Measurements from ENCODE around the gene GAS2L3.

The GAS2L3 gene

GRCh38 chr12:100566887-100567637, 6.4 kb upstream of the GAS2L3 start:
- no peaks in the 10 kb centered on the region for H3K36me3 ChIP-seq (ENCODE audit: insufficient read depth, low read length)
- no peak overlapping the region for H3K9ac ChIP-seq (ENCODE audit: low read depth, low read length)
- ATAC-seq (ENCODE audit: insufficient read depth, low read depth) (no peak), DNase-seq (no peak)
- H3K4me3 ChIP-seq (ENCODE audit: low read depth in 1 of 2, low read length in 2 of 2) = no peak overlapping the region
- H3K79me2 ChIP-seq (ENCODE audit: insufficient read depth, low read length) = no peaks in the 10 kb centered on the region
- no peak overlapping the region for H2AFZ ChIP-seq (ENCODE audit: low read depth, low read length)
- no peak overlapping the region for H3K27ac ChIP-seq (ENCODE audit: low read length)
- H3K4me1 ChIP-seq (ENCODE audit: insufficient read depth, low read length) = no peaks in the 10 kb centered on the region
- H4K20me1 ChIP-seq (ENCODE audit: insufficient read depth, low read length) = no peaks in the 10 kb centered on the region
- no peaks in the 10 kb centered on the region for H3K27me3 ChIP-seq (ENCODE audit: insufficient read depth, low read length, poor library complexity)
- no peak overlapping the region for H3K4me2 ChIP-seq (ENCODE audit: insufficient read depth, low read length)
- H3K9me3 ChIP-seq (ENCODE audit: insufficient read depth, low read length, severe bottlenecking) = no peaks in the 10 kb centered on the region
- TF ChIP-seq EZH2 (IDR thresholded peaks at IDR 0.05; ENCODE audit: borderline replicate concordance, low read depth, low read length, severe bottlenecking) (no peak), CTCF (IDR thresholded peaks at IDR 0.05; ENCODE audit: borderline replicate concordance, extremely low read depth, low read length, poor library complexity, severe bottlenecking) (no peak)

GRCh38 chr12:100567945-100568344, 5.5 kb upstream of the GAS2L3 start:
- H3K4me2 ChIP-seq (ENCODE audit: insufficient read depth, low read length) = no peak overlapping the region
- H2AFZ ChIP-seq (ENCODE audit: low read depth, low read length) = no peak overlapping the region
- no peak overlapping the region for H3K27ac ChIP-seq (ENCODE audit: low read length)
- no peaks in the 10 kb centered on the region for H3K9me3 ChIP-seq (ENCODE audit: insufficient read depth, low read length, severe bottlenecking)
- H4K20me1 ChIP-seq (ENCODE audit: insufficient read depth, low read length) = no peaks in the 10 kb centered on the region
- H3K36me3 ChIP-seq (ENCODE audit: insufficient read depth, low read length) = no peaks in the 10 kb centered on the region
- H3K79me2 ChIP-seq (ENCODE audit: insufficient read depth, low read length) = no peaks in the 10 kb centered on the region
- TF ChIP-seq CTCF (IDR thresholded peaks at IDR 0.05; ENCODE audit: borderline replicate concordance, extremely low read depth, low read length, poor library complexity, severe bottlenecking) (no peak), EZH2 (IDR thresholded peaks at IDR 0.05; ENCODE audit: borderline replicate concordance, low read depth, low read length, severe bottlenecking) (no peak)
- ATAC-seq (ENCODE audit: insufficient read depth, low read depth) (no peak), DNase-seq (no peak)
- no peak overlapping the region for H3K4me3 ChIP-seq (ENCODE audit: low read depth in 1 of 2, low read length in 2 of 2)
- no peaks in the 10 kb centered on the region for H3K27me3 ChIP-seq (ENCODE audit: insufficient read depth, low read length, poor library complexity)
- no peaks in the 10 kb centered on the region for H3K4me1 ChIP-seq (ENCODE audit: insufficient read depth, low read length)
- no peak overlapping the region for H3K9ac ChIP-seq (ENCODE audit: low read depth, low read length)

- H3K27ac ChIP-seq (ENCODE audit: low read length) = no peak overlapping the region
- no peak for DNase-seq
- no peaks in the 10 kb centered on the region for H4K20me1 ChIP-seq (ENCODE audit: insufficient read depth, low read length)
- no peak overlapping the region for H3K4me3 ChIP-seq (ENCODE audit: low read depth in 1 of 2, low read length in 2 of 2)
- no peak overlapping the region for H3K4me2 ChIP-seq (ENCODE audit: insufficient read depth, low read length)
- no peaks in the 10 kb centered on the region for H3K27me3 ChIP-seq (ENCODE audit: insufficient read depth, low read length, poor library complexity)
- H3K9ac ChIP-seq (ENCODE audit: low read depth, low read length) = no peak overlapping the region
- H3K9me3 ChIP-seq (ENCODE audit: insufficient read depth, low read length, severe bottlenecking) = no peaks in the 10 kb centered on the region
- H3K36me3 ChIP-seq (ENCODE audit: insufficient read depth, low read length) = no peaks in the 10 kb centered on the region
- ATAC-seq (ENCODE audit: insufficient read depth, low read depth) = no peak
- H2AFZ ChIP-seq (ENCODE audit: low read depth, low read length) = no peak overlapping the region
- H3K4me1 ChIP-seq (ENCODE audit: insufficient read depth, low read length) = no peaks in the 10 kb centered on the region
- H3K79me2 ChIP-seq (ENCODE audit: insufficient read depth, low read length) = no peaks in the 10 kb centered on the region
- TF ChIP-seq EZH2 (IDR thresholded peaks at IDR 0.05; ENCODE audit: borderline replicate concordance, low read depth, low read length, severe bottlenecking) (no peak), CTCF (IDR thresholded peaks at IDR 0.05; ENCODE audit: borderline replicate concordance, extremely low read depth, low read length, poor library complexity, severe bottlenecking) (no peak)
Measured at GRCh38 chr12:100572184-100572583, 1.3 kb upstream of the GAS2L3 start.

Measured in DND-41 (cell line).